HUES6 (cell line): ENCODE measurements around the gene GSK3A.

Experiments
- H3K27ac ChIP-seq: 2 replicates; pipeline ENCODE4 v1.7.0; 2013; ENCODE audit warnings: low read depth, mild to moderate bottlenecking, low read length, inconsistent platforms
- H3K27me3 ChIP-seq: 2 replicates; pipeline ENCODE4 v1.6.1; 2013; ENCODE audit warnings: low read length; ENCODE audit not compliant: control insufficient read depth, insufficient read depth
- H3K36me3 ChIP-seq: 2 replicates; pipeline ENCODE4 v1.6.1; 2013; ENCODE audit warnings: low read length; ENCODE audit not compliant: control insufficient read depth, insufficient read depth
- H3K4me1 ChIP-seq: 2 replicates; pipeline ENCODE4 v1.6.1; 2013; ENCODE audit warnings: low read length; ENCODE audit not compliant: control insufficient read depth, insufficient read depth
- H3K4me3 ChIP-seq: 2 replicates; pipeline ENCODE4 v1.5.1; 2013; ENCODE audit warnings: low read depth, low read length
- H3K9ac ChIP-seq: one replicate; pipeline ENCODE4 v1.6.1; 2013; ENCODE audit warnings: mild to moderate bottlenecking, low read length
- H3K9me3 ChIP-seq: 2 replicates; pipeline ENCODE4 v1.6.1; 2013; ENCODE audit warnings: low read depth, low read length; ENCODE audit not compliant: control insufficient read depth, insufficient read depth

Gene GSK3A

DNA sequence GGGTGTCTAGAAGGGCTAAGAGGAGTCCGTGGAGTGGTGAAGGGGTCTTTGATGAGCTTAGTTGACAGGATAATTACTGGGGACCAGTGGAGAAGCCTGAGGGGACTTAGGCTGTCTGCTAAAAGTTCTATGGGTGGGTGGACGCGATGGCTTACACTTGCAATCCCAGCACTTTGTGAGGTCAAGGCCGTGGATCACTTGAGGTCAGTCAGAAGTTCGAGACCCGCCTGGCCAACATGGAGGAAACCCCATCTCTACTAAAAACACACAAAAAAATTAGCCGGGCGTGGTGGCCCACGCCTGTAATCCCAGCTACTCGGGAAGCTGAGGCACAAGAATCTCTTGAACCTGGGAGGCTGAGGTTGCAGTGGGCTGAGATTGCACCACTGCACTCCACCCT, 2.8 kb upstream of the GSK3A start:
- no peak overlapping the region for H3K9ac ChIP-seq
- peaks cover 19% of the 10 kb centered on the region for H3K4me1 ChIP-seq
- H3K27ac ChIP-seq = no peak overlapping the region
- no peaks in the 10 kb centered on the region for H3K9me3 ChIP-seq
- no peaks in the 10 kb centered on the region for H3K27me3 ChIP-seq
- H3K4me3 ChIP-seq = no peak overlapping the region
- H3K36me3 ChIP-seq = peaks cover 24% of the 10 kb centered on the region

GRCh38 chr19:42244347-42245220, 2.2 kb upstream of the GSK3A start:
- H3K9ac ChIP-seq = peak overlapping the region; percentile 8
- H3K4me1 ChIP-seq = peaks cover 19% of the 10 kb centered on the region
- no peaks in the 10 kb centered on the region for H3K9me3 ChIP-seq
- H3K4me3 ChIP-seq = peak overlapping the region; percentile 68
- no peaks in the 10 kb centered on the region for H3K27me3 ChIP-seq
- peak overlapping the region; percentile 22; the same call in 1 of the 2 replicates for H3K27ac ChIP-seq
- peaks cover 24% of the 10 kb centered on the region for H3K36me3 ChIP-seq

DNA sequence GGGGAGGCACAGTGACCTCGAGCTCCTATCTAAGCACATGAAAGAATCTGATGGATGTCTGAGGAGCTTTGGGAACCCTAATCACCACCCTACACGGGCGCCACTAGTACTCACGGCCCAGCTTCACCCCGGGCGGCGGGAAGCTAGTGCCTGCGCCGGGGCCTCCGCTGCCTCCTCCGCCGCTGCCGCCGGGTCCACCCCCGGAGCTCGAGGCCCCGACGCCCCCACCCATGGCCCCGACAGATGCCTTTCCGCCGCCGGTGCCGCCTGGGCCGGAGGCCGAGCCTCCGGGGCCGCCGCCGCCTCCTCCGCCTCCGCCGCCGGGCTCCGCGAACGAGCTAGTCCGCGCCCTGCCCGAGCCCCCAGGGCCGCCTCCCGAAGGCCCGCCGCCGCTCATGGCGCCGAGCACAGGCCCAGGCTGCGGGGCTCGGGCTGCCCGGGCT, 312 bp downstream of the GSK3A start:
- Histone ChIP-seq H3K9me3 (no peaks in the 10 kb centered on the region), H3K9ac (peak overlapping the region; percentile 86), H3K36me3 (peaks cover 15% of the 10 kb centered on the region), H3K4me3 (peak overlapping the region; percentile 68), H3K27me3 (no peaks in the 10 kb centered on the region), H3K27ac (no peak overlapping the region; the same call in 1 of the 2 replicates), H3K4me1 (peaks cover 17% of the 10 kb centered on the region)

GRCh38 chr19:42241279-42241678, 1.1 kb downstream of the GSK3A start:
- Histone ChIP-seq H3K27ac (no peak overlapping the region), H3K4me1 (peaks cover 9% of the 10 kb centered on the region), H3K27me3 (no peaks in the 10 kb centered on the region), H3K9ac (peak overlapping the region; percentile 86), H3K4me3 (peak overlapping the region; percentile 68), H3K36me3 (peaks cover 15% of the 10 kb centered on the region), H3K9me3 (no peaks in the 10 kb centered on the region)

GRCh38 chr19:42239544-42240220, 2.7 kb downstream of the GSK3A start:
- no peak overlapping the region for H3K4me3 ChIP-seq
- H3K36me3 ChIP-seq = peaks cover 30% of the 10 kb centered on the region
- no peak overlapping the region for H3K9ac ChIP-seq
- H3K9me3 ChIP-seq = no peaks in the 10 kb centered on the region
- H3K27ac ChIP-seq = no peak overlapping the region
- H3K27me3 ChIP-seq = no peaks in the 10 kb centered on the region
- H3K4me1 ChIP-seq = peaks cover 5% of the 10 kb centered on the region; the same call in 1 of the 2 replicates

GRCh38 chr19:42235181-42235580, 7.2 kb downstream of the GSK3A start:
- Histone ChIP-seq H3K36me3 (peaks cover 69% of the 10 kb centered on the region), H3K27ac (no peak overlapping the region), H3K4me3 (no peak overlapping the region), H3K9me3 (no peaks in the 10 kb centered on the region), H3K4me1 (no peaks in the 10 kb centered on the region), H3K27me3 (no peaks in the 10 kb centered on the region), H3K9ac (no peak overlapping the region)

GRCh38 chr19:42234364-42234763, 8.0 kb downstream of the GSK3A start:
- H3K27me3 ChIP-seq = no peaks in the 10 kb centered on the region
- peaks cover 72% of the 10 kb centered on the region for H3K36me3 ChIP-seq
- H3K4me3 ChIP-seq = no peak overlapping the region
- no peak overlapping the region for H3K27ac ChIP-seq
- H3K9me3 ChIP-seq = no peaks in the 10 kb centered on the region
- no peaks in the 10 kb centered on the region for H3K4me1 ChIP-seq
- H3K9ac ChIP-seq = no peak overlapping the region

- Histone ChIP-seq H3K9me3 (no peaks in the 10 kb centered on the region), H3K9ac (no peak overlapping the region), H3K27me3 (no peaks in the 10 kb centered on the region), H3K4me3 (no peak overlapping the region), H3K27ac (no peak overlapping the region), H3K36me3 (peaks cover 77% of the 10 kb centered on the region), H3K4me1 (no peaks in the 10 kb centered on the region)
These were observed 8.6 kb downstream of the GSK3A start for GRCh38 chr19:42233678-42234292.

DNA sequence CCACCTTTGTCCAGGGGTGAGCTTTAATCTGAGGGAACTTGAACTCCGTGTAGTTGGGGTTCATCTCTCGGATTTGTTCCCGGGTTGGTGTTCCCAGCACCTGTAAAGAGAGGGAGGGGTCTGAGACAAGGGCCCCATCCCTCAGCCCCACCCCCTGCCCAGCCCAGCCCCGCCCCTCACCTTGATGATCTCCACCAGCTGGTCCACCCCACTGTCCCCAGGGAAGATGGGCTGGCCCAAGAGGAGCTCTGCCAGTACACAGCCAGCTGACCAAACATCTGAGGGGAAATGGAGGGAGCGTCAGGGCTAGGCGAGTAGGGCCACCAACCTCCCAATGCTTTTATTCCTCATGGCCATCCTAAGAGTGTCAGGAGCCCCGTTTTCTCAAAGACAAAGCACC, 9.3 kb downstream of the GSK3A start:
- no peaks in the 10 kb centered on the region for H3K4me1 ChIP-seq
- no peak overlapping the region for H3K9ac ChIP-seq
- H3K4me3 ChIP-seq = no peak overlapping the region
- no peaks in the 10 kb centered on the region for H3K9me3 ChIP-seq
- no peak overlapping the region for H3K27ac ChIP-seq
- no peaks in the 10 kb centered on the region for H3K27me3 ChIP-seq
- H3K36me3 ChIP-seq = peaks cover 84% of the 10 kb centered on the region

- Histone ChIP-seq H3K4me1 (no peaks in the 10 kb centered on the region), H3K27me3 (no peaks in the 10 kb centered on the region), H3K9ac (no peak overlapping the region), H3K9me3 (no peaks in the 10 kb centered on the region), H3K36me3 (peaks cover 87% of the 10 kb centered on the region), H3K27ac (no peak overlapping the region), H3K4me3 (no peak overlapping the region)
These were observed 10.0 kb downstream of the GSK3A start for GRCh38 chr19:42232435-42232834.

DNA sequence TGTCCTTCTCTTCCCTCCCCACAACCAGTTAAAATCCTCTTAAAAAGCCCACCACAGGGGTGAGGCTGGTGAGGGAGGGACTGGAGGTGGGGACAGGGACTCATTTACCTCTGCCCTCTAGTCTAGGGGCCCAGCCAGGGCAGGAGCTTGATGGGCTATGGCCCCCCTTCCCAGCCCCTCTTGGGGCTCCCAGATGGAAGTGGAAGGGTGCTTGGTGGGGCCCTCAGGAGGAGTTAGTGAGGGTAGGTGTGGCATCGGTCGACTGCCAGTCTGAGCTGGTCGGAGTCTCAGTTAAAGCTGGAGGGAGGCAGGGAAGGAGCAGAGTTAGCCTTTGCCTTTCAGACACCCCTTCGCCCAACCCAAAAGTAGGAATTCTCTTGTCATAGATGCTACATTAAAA, 11.8 kb downstream of the GSK3A start:
- H3K27me3 ChIP-seq = no peaks in the 10 kb centered on the region
- peaks cover 92% of the 10 kb centered on the region for H3K36me3 ChIP-seq
- H3K4me1 ChIP-seq = no peaks in the 10 kb centered on the region
- no peaks in the 10 kb centered on the region for H3K9me3 ChIP-seq
- no peak overlapping the region for H3K4me3 ChIP-seq
- no peak overlapping the region for H3K9ac ChIP-seq
- H3K27ac ChIP-seq = no peak overlapping the region
